ENCODE data around the gene APLP2. TPM values are rescaled to one million over a fixed set of nuclear protein-coding genes. Genes with fewer than 3 reads are reported as not detected.

Gene APLP2
- total and polyA plus RNA-seq, 2 of the 4 experiments (the other 2 are of a cell fraction) = 127 to 235 TPM

- Histone ChIP-seq H4K91ac (ENCODE audit: insufficient read depth, low read depth, low read length) (no peak overlapping the region), H3K9me1 (ENCODE audit: insufficient read depth, low read length) (peaks cover 5% of the 10 kb centered on the region), H2BK120ac (ENCODE audit: low read depth, low read length) (no peak overlapping the region), H2AK5ac (ENCODE audit: low read depth, low read length) (no peak overlapping the region), H3K23ac (ENCODE audit: low read depth, low read length) (no peak overlapping the region), H3K4me1 (ENCODE audit: control insufficient read depth, insufficient read depth, low read length) (peaks cover 5% of the 10 kb centered on the region), H4K20me1 (ENCODE audit: insufficient read depth, low read length) (peaks cover 34% of the 10 kb centered on the region), H3K4me2 (ENCODE audit: low read depth, low read length) (no peak overlapping the region), H3K9ac (ENCODE audit: low read depth, low read length) (no peak overlapping the region), H2AK9ac (replicated peaks; ENCODE audit: low read depth, low read length, poor library complexity) (no peak overlapping the region), H3K56ac (ENCODE audit: extremely low read depth, insufficient read depth, low read length) (no peak overlapping the region), H3K4ac (ENCODE audit: low read depth, low read length) (no peak overlapping the region), H2BK5ac (ENCODE audit: low read depth, low read length, poor library complexity, severe bottlenecking) (no peak overlapping the region), H3K14ac (replicated peaks; ENCODE audit: low read depth, low read length) (no peak overlapping the region), H2BK15ac (ENCODE audit: low read depth, low read length) (no peak overlapping the region), H3K9me3 (ENCODE audit: control insufficient read depth, insufficient read depth, low read length) (no peaks in the 10 kb centered on the region), H4K5ac (ENCODE audit: low read depth, low read length) (no peak overlapping the region), H3K18ac (ENCODE audit: low read depth, low read length) (no peak overlapping the region), H3K36me3 (ENCODE audit: control insufficient read depth, insufficient read depth, low read length) (no peaks in the 10 kb centered on the region), H3K27ac (ENCODE audit: insufficient read depth, low read length) (no peak overlapping the region), H3K4me3 (ENCODE audit: insufficient read depth, low read depth, low read length) (no peak overlapping the region), H3K79me1 (ENCODE audit: low read depth in 1 of 2, low read length in 2 of 2) (peaks cover 24 to 27% of the 10 kb centered on the region in 2 experiments), H2AFZ (replicated peaks; ENCODE audit: low read length, poor library complexity) (no peak overlapping the region), H4K8ac (ENCODE audit: low read depth in 2 of 2, low read length in 2 of 2) (no peak overlapping the region), H3K27me3 (ENCODE audit: control insufficient read depth, insufficient read depth, low read length) (no peaks in the 10 kb centered on the region), H2BK20ac (ENCODE audit: low read depth, low read length) (no peak overlapping the region)
- intact Hi-C loops (cut with micrococcal nuclease) (no loop called here), dilution Hi-C loops (cut with HindIII; ENCODE audit: low sequenced_read_pairs, unreplicated experiment) (no loop called here), in situ Hi-C loops (cut with MboI; ENCODE audit: low sequenced_read_pairs) (no loop called here)
- POLR2A ChIA-PET (ENCODE audit: unreplicated experiment) = no interaction called here
- WGBS, 2 experiments (ENCODE audit: extremely low coverage in 2 of 2, insufficient read length in 1 of 2) = 100% methylated on average over 1 of the region's 2 CpGs; no CpG with 5 or more reads in 1 of the 2 experiments
- DNase-seq = no peak
- BruUV-seq (replicated peaks) = no TSS peak
- CTCF ChIA-PET = no interaction called here
- no peak for TF ChIP-seq SMC3 (IDR thresholded peaks at IDR 0.05; ENCODE audit: low read depth, low read length)
- no peak for ATAC-seq (ENCODE audit: low read depth)
Measured at GRCh38 chr11:130088217-130088616, 18.5 kb downstream of the APLP2 start.
